Cardiac fibroblast (primary cell): ENCODE measurements around the gene BRD4.

Source experiments
- DNase-seq, 2 donors: peaks; one replicate each; pipeline versions ENCODE4 v3.0.0 to v3.0.0-alpha.2; 2010; ENCODE audit warnings: low read depth in 2 of 2
- H3K4me3 ChIP-seq, 2 donors: replicated peaks in 1 of 2; 1 replicate in 1 of 2; 2 replicates in 1 of 2; pipeline ENCODE4 v1.5.1; 2011; ENCODE audit warnings: low read depth in 2 of 2, low read length in 2 of 2, mild to moderate bottlenecking in 2 of 2, moderate library complexity in 1 of 2
- TF ChIP-seq, protein P1 (sequence below): IDR thresholded peaks from one replicate; pipeline ENCODE4 v1.5.1; 2011; ENCODE audit warnings: low read depth, mild to moderate bottlenecking, low read length, inconsistent platforms

BRD4 gene

DNA sequence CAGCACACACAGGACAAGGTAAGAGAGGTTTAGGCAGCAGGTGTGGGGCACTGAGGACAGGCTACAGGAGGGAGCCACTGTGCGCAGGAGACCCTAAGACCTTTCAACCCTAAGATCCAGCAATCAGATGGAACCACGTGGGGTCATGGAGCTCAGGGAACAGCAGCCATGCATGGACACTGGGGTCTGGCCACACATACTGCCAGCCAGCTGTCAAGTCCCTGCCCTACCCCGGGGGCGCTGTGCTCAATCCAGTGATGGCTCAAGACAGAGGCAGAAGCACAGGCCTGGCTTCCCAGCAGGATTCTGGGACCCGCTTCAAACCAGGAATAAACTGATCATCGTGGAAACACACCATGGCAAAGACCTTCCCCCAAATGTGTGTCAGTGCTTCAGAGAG is 74.6 kb downstream of the BRD4 start:
- TF ChIP-seq, protein P1, sequence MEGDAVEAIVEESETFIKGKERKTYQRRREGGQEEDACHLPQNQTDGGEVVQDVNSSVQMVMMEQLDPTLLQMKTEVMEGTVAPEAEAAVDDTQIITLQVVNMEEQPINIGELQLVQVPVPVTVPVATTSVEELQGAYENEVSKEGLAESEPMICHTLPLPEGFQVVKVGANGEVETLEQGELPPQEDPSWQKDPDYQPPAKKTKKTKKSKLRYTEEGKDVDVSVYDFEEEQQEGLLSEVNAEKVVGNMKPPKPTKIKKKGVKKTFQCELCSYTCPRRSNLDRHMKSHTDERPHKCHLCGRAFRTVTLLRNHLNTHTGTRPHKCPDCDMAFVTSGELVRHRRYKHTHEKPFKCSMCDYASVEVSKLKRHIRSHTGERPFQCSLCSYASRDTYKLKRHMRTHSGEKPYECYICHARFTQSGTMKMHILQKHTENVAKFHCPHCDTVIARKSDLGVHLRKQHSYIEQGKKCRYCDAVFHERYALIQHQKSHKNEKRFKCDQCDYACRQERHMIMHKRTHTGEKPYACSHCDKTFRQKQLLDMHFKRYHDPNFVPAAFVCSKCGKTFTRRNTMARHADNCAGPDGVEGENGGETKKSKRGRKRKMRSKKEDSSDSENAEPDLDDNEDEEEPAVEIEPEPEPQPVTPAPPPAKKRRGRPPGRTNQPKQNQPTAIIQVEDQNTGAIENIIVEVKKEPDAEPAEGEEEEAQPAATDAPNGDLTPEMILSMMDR, result no peak
- no peak overlapping the region for H3K4me3 ChIP-seq

DNA sequence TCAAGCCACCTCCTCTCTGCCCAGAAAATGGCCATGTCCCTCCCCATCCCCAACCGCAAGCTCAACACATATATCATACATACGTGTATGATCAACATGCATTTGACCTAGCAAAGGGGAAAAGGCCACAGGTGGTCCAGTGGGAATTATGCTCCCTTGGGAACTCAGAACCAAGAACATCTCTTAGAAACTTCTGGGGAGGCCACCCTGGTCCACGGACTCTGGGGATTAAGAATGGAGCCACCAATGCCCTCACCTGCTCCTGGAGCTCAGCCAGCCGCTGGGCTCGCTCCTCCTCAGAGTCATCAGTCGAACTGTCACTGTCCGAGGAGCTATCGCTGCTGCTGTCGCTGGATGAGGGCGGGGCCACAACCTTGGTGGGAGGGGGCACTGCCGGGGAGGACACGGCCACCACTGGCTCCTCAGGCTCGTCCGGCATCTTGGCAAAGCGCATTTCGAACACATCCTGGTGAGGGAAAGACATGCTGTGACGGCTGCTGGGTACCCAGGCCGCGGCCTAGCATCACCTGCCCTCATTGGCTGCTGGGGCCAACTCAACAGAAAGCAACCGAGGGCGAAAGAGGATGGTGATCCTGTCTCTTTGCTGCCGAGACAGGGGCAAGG is 75.5 kb downstream of the BRD4 start:
- H3K4me3 ChIP-seq, result no peak overlapping the region
- TF ChIP-seq, protein P1, result no peak
- no peak for DNase-seq

More for the DNA sequence above, 74.6 kb downstream of the BRD4 start:
- no peak for DNase-seq

DNA sequence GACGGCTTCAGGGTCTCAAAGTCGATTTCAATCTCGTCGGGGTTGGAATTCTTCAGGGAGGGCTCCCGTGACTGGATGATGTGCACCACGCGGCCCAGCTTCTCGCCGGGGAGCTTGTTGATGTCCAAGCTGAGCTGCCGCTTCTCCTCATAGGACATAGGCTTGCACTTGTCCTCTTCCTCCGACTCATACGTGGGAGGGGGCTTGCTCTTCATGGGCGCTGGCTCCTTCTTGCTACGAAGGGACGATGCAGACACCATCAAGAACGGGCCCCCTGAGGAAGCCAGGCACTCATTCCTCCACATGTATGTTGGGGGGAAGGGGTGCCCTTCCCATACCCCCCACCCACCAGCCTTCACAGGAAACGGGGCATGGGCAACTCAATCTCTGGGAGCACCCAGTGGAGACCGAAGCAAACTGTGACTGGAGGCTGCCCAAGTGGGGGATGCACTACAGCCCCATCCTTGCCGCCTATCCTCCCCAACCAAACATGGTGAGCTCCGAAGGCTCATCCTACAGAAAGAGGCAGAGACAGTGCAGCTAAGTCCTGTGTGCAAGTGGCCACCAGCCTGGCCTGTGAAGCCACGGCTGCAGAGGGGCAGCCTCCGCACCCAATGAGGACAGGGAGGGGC is 76.9 kb downstream of the BRD4 start:
- TF ChIP-seq, protein P1, result no peak
- no peak overlapping the region for H3K4me3 ChIP-seq
- no peak for DNase-seq

DNA sequence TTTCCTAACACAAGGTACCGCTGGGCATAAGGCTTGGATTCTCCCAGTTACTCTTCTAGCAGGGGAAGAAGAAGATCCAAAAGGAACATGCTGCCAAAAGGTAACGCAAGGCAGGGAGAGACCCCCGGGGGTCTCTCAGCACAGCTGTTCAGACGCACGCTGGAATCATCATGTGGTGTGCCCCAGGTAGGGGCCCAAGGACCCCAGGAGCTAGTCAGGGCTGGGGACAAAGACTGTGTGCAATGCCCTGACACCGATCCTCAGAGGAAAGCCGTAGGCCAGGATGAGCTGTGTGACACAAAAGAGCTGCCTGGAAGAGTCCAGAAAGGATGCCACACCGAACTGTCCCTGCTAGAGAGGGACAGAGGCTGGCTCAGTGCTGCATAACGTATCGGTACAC is 77.8 kb downstream of the BRD4 start:
- H3K4me3 ChIP-seq, result no peak overlapping the region
- DNase-seq, result no peak
- TF ChIP-seq, protein P1, result no peak

DNA sequence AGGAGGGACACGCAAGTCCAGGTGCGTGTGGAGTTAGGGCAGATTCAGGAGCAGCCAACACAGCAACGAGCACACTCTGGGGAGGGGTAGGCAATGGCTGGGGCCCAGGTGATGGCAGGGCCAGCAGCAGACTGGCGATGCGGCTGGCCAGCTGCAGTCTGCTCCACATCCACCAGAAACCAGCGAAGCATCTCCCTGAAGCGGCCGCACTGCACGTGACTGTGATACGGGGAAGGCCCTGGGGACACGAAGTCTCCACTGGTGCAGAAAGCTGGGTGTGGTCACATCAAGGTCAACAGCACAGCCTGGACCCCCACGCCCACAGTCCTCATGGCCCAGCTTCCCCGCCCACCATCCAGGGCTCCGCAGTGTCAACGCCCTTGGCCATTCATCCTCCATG is 78.8 kb downstream of the BRD4 start:
- no peak for DNase-seq
- H3K4me3 ChIP-seq, result no peak overlapping the region
- TF ChIP-seq, protein P1, result no peak

DNA sequence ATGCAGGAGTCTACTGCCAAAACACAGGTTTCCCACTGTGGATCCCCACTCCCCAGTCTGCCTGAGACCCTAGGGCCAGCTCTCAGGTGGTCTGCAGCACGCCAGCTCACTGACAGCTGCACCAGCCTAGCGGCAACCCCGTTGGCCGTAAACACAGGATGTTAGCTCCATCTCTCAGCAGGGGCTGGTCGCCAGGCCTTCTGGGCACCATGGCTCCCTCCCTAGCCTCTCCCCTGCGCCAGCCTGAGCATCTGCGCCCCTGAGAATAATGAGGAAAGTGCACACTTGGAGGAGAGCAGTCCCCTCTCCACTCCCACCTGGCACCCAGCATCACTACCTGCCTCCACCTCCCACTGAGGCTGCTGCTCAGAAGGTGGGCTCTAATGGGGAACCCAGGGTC is 79.3 kb downstream of the BRD4 start:
- TF ChIP-seq, protein P1, result no peak
- no peak overlapping the region for H3K4me3 ChIP-seq
- no peak for DNase-seq
